Ovary (tissue), 3 donors: Measurements from ENCODE around the gene MAP2K5.

ENCODE experiments used
- EP300 ChIP-seq: sonication (generic); formaldehyde crosslinking; IDR thresholded peaks from one replicate; pipeline ENCODE4 v1.6.1; 2017; ENCODE audit warnings: antibody characterized with exemption
- POLR2A ChIP-seq: fragments of 450-650 bp; IDR thresholded peaks from one replicate; pipeline ENCODE4 v1.6.1; 2017; ENCODE audit warnings: antibody characterized with exemption, mild to moderate bottlenecking, moderate library complexity
- TF ChIP-seq, protein P1 (sequence below), 3 donors: fragments of 450-650 bp in 2 of 3; fragments of 200-600 bp in 1 of 3; IDR thresholded peaks; one replicate each; pipeline versions ENCODE4 v1.5.1 to v1.8.0; 2016 to 2022; ENCODE audit warnings: antibody characterized with exemption in 3 of 3, mild to moderate bottlenecking in 1 of 3
- donor health status: DM: no; HTN: no; CAD: no.

DNA sequence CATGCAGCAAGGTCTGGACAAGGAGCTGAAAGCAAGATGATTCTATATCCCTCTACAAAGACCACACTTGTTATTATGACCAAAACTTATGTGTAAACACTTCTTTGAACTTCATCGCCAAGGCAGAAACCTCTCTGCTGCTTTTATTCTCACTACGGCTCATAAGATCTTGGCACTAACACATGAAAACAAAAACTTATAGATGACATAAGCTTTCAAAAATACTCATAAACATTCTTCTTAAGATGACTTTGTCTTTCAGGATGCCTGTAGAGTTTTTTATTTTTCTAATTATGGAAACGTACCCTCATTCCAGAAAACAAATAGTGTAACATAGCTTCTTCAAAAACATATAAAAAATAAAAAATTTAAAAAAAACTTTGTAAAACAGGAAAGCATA, 34.1 kb upstream of the MAP2K5 start:
- TF ChIP-seq, protein P1, sequence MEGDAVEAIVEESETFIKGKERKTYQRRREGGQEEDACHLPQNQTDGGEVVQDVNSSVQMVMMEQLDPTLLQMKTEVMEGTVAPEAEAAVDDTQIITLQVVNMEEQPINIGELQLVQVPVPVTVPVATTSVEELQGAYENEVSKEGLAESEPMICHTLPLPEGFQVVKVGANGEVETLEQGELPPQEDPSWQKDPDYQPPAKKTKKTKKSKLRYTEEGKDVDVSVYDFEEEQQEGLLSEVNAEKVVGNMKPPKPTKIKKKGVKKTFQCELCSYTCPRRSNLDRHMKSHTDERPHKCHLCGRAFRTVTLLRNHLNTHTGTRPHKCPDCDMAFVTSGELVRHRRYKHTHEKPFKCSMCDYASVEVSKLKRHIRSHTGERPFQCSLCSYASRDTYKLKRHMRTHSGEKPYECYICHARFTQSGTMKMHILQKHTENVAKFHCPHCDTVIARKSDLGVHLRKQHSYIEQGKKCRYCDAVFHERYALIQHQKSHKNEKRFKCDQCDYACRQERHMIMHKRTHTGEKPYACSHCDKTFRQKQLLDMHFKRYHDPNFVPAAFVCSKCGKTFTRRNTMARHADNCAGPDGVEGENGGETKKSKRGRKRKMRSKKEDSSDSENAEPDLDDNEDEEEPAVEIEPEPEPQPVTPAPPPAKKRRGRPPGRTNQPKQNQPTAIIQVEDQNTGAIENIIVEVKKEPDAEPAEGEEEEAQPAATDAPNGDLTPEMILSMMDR (IDR thresholded peaks at IDR 0.05) = no peak
- TF ChIP-seq EP300 (no peak), POLR2A (no peak)
